PC-9 (cell line): ENCODE measurements around the gene SH3RF1. TPM values are rescaled to one million over a fixed set of nuclear protein-coding genes. Genes with fewer than 3 reads are reported as not detected.

Experiments used
- BruUV-seq: library from RNA; stranded (reverse); fragments of 400-500 nt; replicated peaks from 2 replicates; lab custom pipeline; 2021; lab: Mats Ljungman, UMichigan
- CTCF ChIA-PET: fragments of 300-600 bp; sonication (Branson Sonifier 250); formaldehyde crosslinking; loops from one replicate; lab custom pipeline; 2022; ENCODE audit warnings: antibody characterized with exemption; lab: Charles Lee
- POLR2A ChIA-PET: fragments of 300-600 bp; sonication (Branson Sonifier 250); formaldehyde crosslinking; loops from one replicate; lab custom pipeline; 2022; ENCODE audit warnings: antibody characterized with exemption; ENCODE audit not compliant: unreplicated experiment; lab: Charles Lee
- DNase-seq, 2 experiments: peaks; one replicate each; pipeline versions ENCODE4 v3.0.0 to v3.0.0-alpha.2; 2015 to 2022; ENCODE audit warnings: mixed read lengths in 1 of 2
- H2AFZ ChIP-seq: fragments of 200-600 bp; sonication (generic); 2 replicates; pipeline ENCODE4 v1.8.1; 2017; ENCODE audit warnings: antibody characterized with exemption
- H3F3A ChIP-seq: fragments of 200-600 bp; sonication (generic); 2 replicates; pipeline ENCODE4 v1.8.1; 2017; ENCODE audit warnings: antibody characterized with exemption, mild to moderate bottlenecking, low read depth; ENCODE audit not compliant: insufficient read depth
- H3K27ac ChIP-seq: fragments of 200-600 bp; sonication (generic); 2 replicates; pipeline ENCODE4 v1.6.1; 2016; ENCODE audit warnings: mixed run types
- H3K27me3 ChIP-seq: fragments of 200-600 bp; sonication (generic); 2 replicates; pipeline ENCODE4 v1.6.1; 2016; ENCODE audit warnings: low read depth, mixed run types; ENCODE audit not compliant: insufficient read depth
- H3K36me3 ChIP-seq: fragments of 200-600 bp; sonication (generic); 2 replicates; pipeline ENCODE4 v1.6.1; 2016; ENCODE audit warnings: low read depth, mixed run types
- H3K4me1 ChIP-seq: fragments of 200-600 bp; sonication (generic); replicated peaks from 2 replicates; pipeline ENCODE4 v1.6.1; 2016; ENCODE audit warnings: mixed run types; ENCODE audit not compliant: insufficient read depth
- H3K4me2 ChIP-seq: fragments of 200-600 bp; sonication (generic); 2 replicates; pipeline ENCODE4 v1.6.1; 2017; ENCODE audit warnings: mixed run types
- H3K4me3 ChIP-seq: fragments of 200-600 bp; sonication (generic); 2 replicates; pipeline ENCODE4 v1.6.1; 2016; ENCODE audit warnings: mixed run types
- H3K79me2 ChIP-seq: fragments of 200-600 bp; sonication (generic); 2 replicates; pipeline ENCODE4 v1.6.1; 2017; ENCODE audit warnings: low read depth, mixed run types
- H3K9me2 ChIP-seq: fragments of 200-600 bp; sonication (generic); 2 replicates; pipeline ENCODE4 v1.8.1; 2017; ENCODE audit warnings: mild to moderate bottlenecking; ENCODE audit not compliant: insufficient read depth
- H3K9me3 ChIP-seq: fragments of 200-600 bp; sonication (generic); 2 replicates; pipeline ENCODE4 v1.8.1; 2016; ENCODE audit warnings: low read depth; ENCODE audit not compliant: insufficient read depth
- H4K20me1 ChIP-seq: fragments of 200-600 bp; sonication (generic); 2 replicates; pipeline ENCODE4 v1.8.1; 2017; ENCODE audit not compliant: insufficient read depth
- CTCF ChIP-seq: fragments of 200-600 bp; sonication (generic); conservative IDR thresholded peaks from 2 replicates; pipeline ENCODE4 v1.6.1; 2017; ENCODE audit warnings: mixed run types, antibody characterized with exemption, mild to moderate bottlenecking, moderate library complexity
- EZH2 ChIP-seq: fragments of 200-600 bp; sonication (generic); IDR thresholded peaks from 2 replicates; pipeline ENCODE4 v1.8.0; 2017; ENCODE audit warnings: antibody characterized with exemption, low read depth
- intact Hi-C: fragments of 100-400 bp; cut with micrococcal nuclease; formaldehyde crosslinking; loops from one replicate; pipeline ENCODE4 v1.10.0; 2022; ENCODE audit not compliant: unreplicated experiment
- total RNA-seq: library from RNA; stranded (reverse); gene quantifications from 2 replicates; pipeline ENCODE4 v1.2.3, GENCODE V29; 2021

Gene SH3RF1
- total RNA-seq, 1 experiment from 2014 or later, result 26.4 TPM

- no peak overlapping the region for H3K4me3 ChIP-seq
- no peaks in the 10 kb centered on the region for H3K27me3 ChIP-seq
- BruUV-seq, result no TSS peak
- H3K79me2 ChIP-seq, result no peaks in the 10 kb centered on the region
- intact Hi-C loops, result no loop called here
- no peaks in the 10 kb centered on the region for H3K9me2 ChIP-seq
- 0 out of 2 replicates have a peak, but pooled peaks cover 7% of the 10 kb centered on the region for H3K36me3 ChIP-seq
- H4K20me1 ChIP-seq, result no peaks in the 10 kb centered on the region
- H3K4me1 ChIP-seq, result no peaks in the 10 kb centered on the region
- TF ChIP-seq EZH2 (no peak), CTCF (no peak)
- no peak for DNase-seq
- POLR2A ChIA-PET, result no interaction called here
- H3K9me3 ChIP-seq, result no peaks in the 10 kb centered on the region
- H3K4me2 ChIP-seq, result no peak overlapping the region
- H2AFZ ChIP-seq, result no peak overlapping the region
- H3F3A ChIP-seq, result no peaks in the 10 kb centered on the region
- no peak overlapping the region for H3K27ac ChIP-seq
- CTCF ChIA-PET, result interaction anchor here (0.5 to 0.7 kb wide), 2 partner anchors 18 to 58 kb away, joined by 3 to 4 read pairs; no protein-coding TSS in a partner anchor
Observed at GRCh38 chr4:169136796-169137557, 133.8 kb downstream of the SH3RF1 start.

GRCh38 chr4:169136330-169136729 is 134.4 kb downstream of the SH3RF1 start:
- no peak for TF ChIP-seq EZH2
- TF ChIP-seq CTCF, result no peak
- no peaks in the 10 kb centered on the region for H3F3A ChIP-seq
- H3K4me3 ChIP-seq, result no peak overlapping the region
- H4K20me1 ChIP-seq, result no peaks in the 10 kb centered on the region
- ChIA-PET CTCF (interaction anchor here (0.5 kb wide), 1 partner anchor 57 kb away, joined by 4 read pairs; no protein-coding TSS in a partner anchor), POLR2A (no interaction called here)
- H3K9me2 ChIP-seq, result no peaks in the 10 kb centered on the region
- H3K4me2 ChIP-seq, result no peak overlapping the region
- no peak for DNase-seq
- H3K4me1 ChIP-seq, result no peaks in the 10 kb centered on the region
- 0 out of 2 replicates have a peak, but pooled peaks cover 7% of the 10 kb centered on the region for H3K36me3 ChIP-seq
- no peaks in the 10 kb centered on the region for H3K9me3 ChIP-seq
- no peak overlapping the region for H3K27ac ChIP-seq
- no peaks in the 10 kb centered on the region for H3K27me3 ChIP-seq
- intact Hi-C loops, result no loop called here
- H3K79me2 ChIP-seq, result no peaks in the 10 kb centered on the region
- H2AFZ ChIP-seq, result no peak overlapping the region
- BruUV-seq, result no TSS peak

- BruUV-seq, result no TSS peak
- H3K9me3 ChIP-seq, result no peaks in the 10 kb centered on the region
- H3K27ac ChIP-seq, result no peak overlapping the region
- no peak for DNase-seq
- no peak overlapping the region for H2AFZ ChIP-seq
- no peaks in the 10 kb centered on the region for H3F3A ChIP-seq
- ChIA-PET CTCF (no interaction called here), POLR2A (no interaction called here)
- H3K9me2 ChIP-seq, result no peaks in the 10 kb centered on the region
- TF ChIP-seq CTCF (no peak), EZH2 (no peak)
- no peaks in the 10 kb centered on the region for H3K27me3 ChIP-seq
- H3K4me1 ChIP-seq, result no peaks in the 10 kb centered on the region
- no peak overlapping the region for H3K4me2 ChIP-seq
- H3K36me3 ChIP-seq, result 0 out of 2 replicates have a peak, but pooled peaks cover 7% of the 10 kb centered on the region
- H4K20me1 ChIP-seq, result no peaks in the 10 kb centered on the region
- intact Hi-C loops, result no loop called here
- H3K79me2 ChIP-seq, result no peaks in the 10 kb centered on the region
- H3K4me3 ChIP-seq, result no peak overlapping the region
Observed at GRCh38 chr4:169135776-169136175, 135.0 kb downstream of the SH3RF1 start.
